Measurements from ENCODE around the gene ZNF407. TPM values are rescaled to one million over a fixed set of nuclear protein-coding genes. Genes with fewer than 3 reads are reported as not detected.

ZNF407 gene
- total and polyA plus RNA-seq, 2 experiments from 2014 or later: 2.1 to 10.4 TPM

GRCh38 chr18:74661008-74661407, 63.3 kb downstream of the ZNF407 start:
- DNase-seq (ENCODE audit: low spot score) (no peak), ATAC-seq (no peak)
- H3K4me3 Mint-ChIP-seq: no peak overlapping the region
- H3K27ac Mint-ChIP-seq: no peak overlapping the region
- peaks cover 7% of the 10 kb centered on the region for H3K4me1 Mint-ChIP-seq
- no peaks in the 10 kb centered on the region for H3K27me3 Mint-ChIP-seq (ENCODE audit: insufficient read depth, low read depth, poor library complexity)
- Histone ChIP-seq H3K27ac (ENCODE audit: low read depth) (no peak overlapping the region), H3K4me3 (no peak overlapping the region), H3K4me1 (ENCODE audit: insufficient read depth) (no peaks in the 10 kb centered on the region), H3K79me2 (replicated peaks; ENCODE audit: insufficient read depth) (no peaks in the 10 kb centered on the region), H3K36me3 (ENCODE audit: insufficient read depth) (no peaks in the 10 kb centered on the region), H3K9me2 (ENCODE audit: insufficient read depth) (no peaks in the 10 kb centered on the region), H2AFZ (no peak overlapping the region), H3K27me3 (ENCODE audit: insufficient read depth) (no peaks in the 10 kb centered on the region), H3F3A (replicated peaks; ENCODE audit: low read depth) (no peaks in the 10 kb centered on the region), H4K20me1 (replicated peaks; ENCODE audit: insufficient read depth) (no peaks in the 10 kb centered on the region), H3K4me2 (no peak overlapping the region)
- H3K9me3 Mint-ChIP-seq: no peaks in the 10 kb centered on the region
- TF ChIP-seq EZH2 (IDR thresholded peaks at IDR 0.05; ENCODE audit: low read depth, unreplicated experiment) (no peak), ETS1 (IDR thresholded peaks at IDR 0.05) (no peak), POLR2AphosphoS5 (IDR thresholded peaks at IDR 0.05; ENCODE audit: low read depth) (no peak), NANOG (IDR thresholded peaks at IDR 0.05; ENCODE audit: borderline replicate concordance) (no peak)
- H3K36me3 Mint-ChIP-seq (ENCODE audit: low read depth): no peaks in the 10 kb centered on the region

GRCh38 chr18:74661691-74662090, 64.0 kb downstream of the ZNF407 start:
- H3K27ac Mint-ChIP-seq: no peak overlapping the region; the same call in 1 of the 2 replicates
- no peaks in the 10 kb centered on the region for H3K79me2 ChIP-seq (replicated peaks; ENCODE audit: insufficient read depth)
- TF ChIP-seq CTCF (conservative IDR thresholded peaks at IDR 0.05; ENCODE audit: low read depth in 2 of 2): no peak
- no peak for TF ChIP-seq JUNB (IDR thresholded peaks at IDR 0.05; ENCODE audit: unreplicated experiment)
- TF ChIP-seq EZH2phosphoT487 (IDR thresholded peaks at IDR 0.05; ENCODE audit: unreplicated experiment): no peak
- TF ChIP-seq ZNF331 (CRISPR knock-in tag; IDR thresholded peaks at IDR 0.05; ENCODE audit: low read depth): no peak

GRCh38 chr18:74662622-74663021, 65.0 kb downstream of the ZNF407 start:
- ATAC-seq: no peak
- H3K4me2 ChIP-seq: no peak overlapping the region
- peaks cover 2% of the 10 kb centered on the region for H3K27me3 Mint-ChIP-seq (ENCODE audit: insufficient read depth, low read depth, poor library complexity)
- TF ChIP-seq ZNF331 (CRISPR knock-in tag; IDR thresholded peaks at IDR 0.05; ENCODE audit: low read depth) (no peak), JUNB (IDR thresholded peaks at IDR 0.05; ENCODE audit: unreplicated experiment) (no peak), STAT1 (IDR thresholded peaks at IDR 0.05; ENCODE audit: unreplicated experiment) (no peak), POLR2AphosphoS5 (IDR thresholded peaks at IDR 0.05; ENCODE audit: low read depth) (no peak), CTCF (conservative IDR thresholded peaks at IDR 0.05; ENCODE audit: low read depth in 2 of 2) (no peak), REST (IDR thresholded peaks at IDR 0.05; ENCODE audit: unreplicated experiment) (no peak), EZH2phosphoT487 (IDR thresholded peaks at IDR 0.05; ENCODE audit: unreplicated experiment) (no peak), EZH2 (IDR thresholded peaks at IDR 0.05; ENCODE audit: low read depth, unreplicated experiment) (no peak)

More at GRCh38 chr18:74661691-74662090, 64.0 kb downstream of the ZNF407 start:
- H2AFZ ChIP-seq: no peak overlapping the region
- H3F3A ChIP-seq (replicated peaks; ENCODE audit: low read depth): no peaks in the 10 kb centered on the region
- H3K27ac ChIP-seq (ENCODE audit: low read depth): no peak overlapping the region
- H4K20me1 ChIP-seq (replicated peaks; ENCODE audit: insufficient read depth): no peaks in the 10 kb centered on the region
- no peaks in the 10 kb centered on the region for H3K4me1 ChIP-seq (ENCODE audit: insufficient read depth)
- Mint-ChIP-seq H3K27me3 (ENCODE audit: insufficient read depth, low read depth, poor library complexity) (no peaks in the 10 kb centered on the region), H3K4me1 (peaks cover 7% of the 10 kb centered on the region), H3K36me3 (ENCODE audit: low read depth) (no peaks in the 10 kb centered on the region), H3K4me3 (no peak overlapping the region), H3K9me3 (no peaks in the 10 kb centered on the region)
- DNase-seq (ENCODE audit: low spot score): peak; percentile 48
- H3K9me2 ChIP-seq (ENCODE audit: insufficient read depth): no peaks in the 10 kb centered on the region
- H3K36me3 ChIP-seq (ENCODE audit: insufficient read depth): no peaks in the 10 kb centered on the region
- H3K27me3 ChIP-seq (ENCODE audit: insufficient read depth): no peaks in the 10 kb centered on the region
- no peak for ATAC-seq
- no peak overlapping the region for H3K4me3 ChIP-seq
- no peak overlapping the region for H3K4me2 ChIP-seq

More at GRCh38 chr18:74662622-74663021, 65.0 kb downstream of the ZNF407 start:
- Histone ChIP-seq H3K79me2 (replicated peaks; ENCODE audit: insufficient read depth) (no peaks in the 10 kb centered on the region), H3K36me3 (ENCODE audit: insufficient read depth) (no peaks in the 10 kb centered on the region), H4K20me1 (replicated peaks; ENCODE audit: insufficient read depth) (no peaks in the 10 kb centered on the region), H3K4me3 (no peak overlapping the region), H3K27ac (ENCODE audit: low read depth) (no peak overlapping the region), H2AFZ (no peak overlapping the region), H3K27me3 (ENCODE audit: insufficient read depth) (no peaks in the 10 kb centered on the region), H3K4me1 (ENCODE audit: insufficient read depth) (no peaks in the 10 kb centered on the region), H3F3A (replicated peaks; ENCODE audit: low read depth) (no peaks in the 10 kb centered on the region), H3K9me2 (ENCODE audit: insufficient read depth) (no peaks in the 10 kb centered on the region)
- Mint-ChIP-seq H3K36me3 (ENCODE audit: low read depth) (no peaks in the 10 kb centered on the region), H3K27ac (no peak overlapping the region), H3K4me1 (peaks cover 6% of the 10 kb centered on the region), H3K9me3 (no peaks in the 10 kb centered on the region), H3K4me3 (no peak overlapping the region)
- DNase-seq (ENCODE audit: low spot score): no peak
